Measurements from ENCODE around the gene CLDN5. TPM values are rescaled to one million over a fixed set of nuclear protein-coding genes. Genes with fewer than 3 reads are reported as not detected.
"Not testable (repeated sequence)": the region's sequence is repeated elsewhere in the genome, so short reads cannot be mapped to it uniquely, and the experiment has no call there.

Gene CLDN5
- total RNA-seq, 1 donor from 2014 or later, result 3.8 TPM

DNA sequence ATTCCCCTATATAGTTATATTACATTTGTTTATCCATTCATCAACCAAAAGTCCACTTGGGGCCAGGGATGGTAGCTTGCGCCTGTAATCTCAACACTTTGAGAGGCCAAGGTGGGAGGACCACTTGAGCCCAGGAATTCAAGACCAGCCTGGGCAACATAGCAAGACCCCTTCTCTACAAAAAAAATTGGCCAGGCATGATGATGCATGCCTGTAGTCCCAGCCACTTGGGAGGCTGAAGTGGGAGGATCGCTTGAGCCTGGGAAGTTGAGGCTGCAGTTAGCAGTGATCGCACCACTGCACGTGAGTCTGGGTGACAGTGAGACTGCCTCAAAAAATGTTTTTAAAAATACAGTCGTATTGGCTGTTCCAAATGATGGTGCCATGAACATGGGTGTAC is 24.2 kb upstream of the CLDN5 start:
- intact Hi-C loops (cut with micrococcal nuclease), result not testable (repeated sequence)

DNA sequence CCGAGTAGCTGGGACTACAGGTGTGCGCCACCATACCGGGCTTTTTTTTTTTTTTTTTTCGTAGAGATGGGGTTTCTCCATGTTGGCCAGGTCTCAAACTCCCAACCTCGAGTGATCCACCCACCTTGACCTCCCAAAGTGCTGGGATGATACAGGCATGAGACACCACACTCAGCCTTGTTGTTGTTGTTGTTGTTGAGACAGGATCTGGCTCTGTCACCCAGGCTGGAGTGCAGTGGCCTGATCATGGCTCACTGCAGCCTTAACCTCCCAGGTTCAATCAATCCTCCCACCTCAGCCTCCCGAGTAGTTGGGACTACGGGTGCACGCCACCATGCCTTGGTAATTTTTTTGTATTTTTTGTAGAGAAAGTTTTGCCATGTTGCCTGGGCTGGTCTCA is 23.4 kb upstream of the CLDN5 start:
- intact Hi-C loops (cut with micrococcal nuclease), result no loop called here

DNA sequence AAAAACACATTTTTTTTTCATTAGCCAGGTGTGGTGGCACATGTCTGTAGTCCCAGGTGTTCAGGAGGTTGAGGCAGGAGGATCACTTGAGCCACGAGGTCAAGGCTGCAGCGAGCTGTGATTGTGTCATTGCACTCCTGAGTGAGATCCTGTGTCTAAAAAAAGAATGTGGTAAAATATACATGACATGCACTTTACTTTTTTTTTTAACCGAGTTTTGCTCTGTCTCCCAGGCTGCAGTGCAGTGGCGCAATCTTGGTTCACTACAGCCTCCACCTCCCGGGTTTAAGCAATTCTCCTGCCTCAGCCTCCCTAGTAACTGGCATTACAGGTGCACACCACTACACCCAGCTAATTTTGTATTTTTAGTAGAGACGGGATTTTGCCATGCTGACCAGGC is 22.5 kb upstream of the CLDN5 start:
- intact Hi-C loops (cut with micrococcal nuclease), result no loop called here

DNA sequence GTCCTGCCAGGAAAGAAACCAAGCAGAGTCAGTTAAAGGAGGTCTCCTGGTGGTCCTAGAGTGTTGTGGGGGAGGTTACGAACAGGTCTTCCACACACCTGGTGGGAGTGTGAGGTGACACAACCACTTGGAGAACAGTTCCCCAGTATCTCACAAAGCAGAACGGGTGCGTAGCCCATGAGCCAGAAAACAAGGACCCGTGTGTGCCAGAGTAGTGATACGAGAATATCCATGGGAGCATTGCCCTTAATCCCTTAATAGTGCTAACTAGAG is 21.7 kb upstream of the CLDN5 start:
- intact Hi-C loops (cut with micrococcal nuclease), result no loop called here

DNA sequence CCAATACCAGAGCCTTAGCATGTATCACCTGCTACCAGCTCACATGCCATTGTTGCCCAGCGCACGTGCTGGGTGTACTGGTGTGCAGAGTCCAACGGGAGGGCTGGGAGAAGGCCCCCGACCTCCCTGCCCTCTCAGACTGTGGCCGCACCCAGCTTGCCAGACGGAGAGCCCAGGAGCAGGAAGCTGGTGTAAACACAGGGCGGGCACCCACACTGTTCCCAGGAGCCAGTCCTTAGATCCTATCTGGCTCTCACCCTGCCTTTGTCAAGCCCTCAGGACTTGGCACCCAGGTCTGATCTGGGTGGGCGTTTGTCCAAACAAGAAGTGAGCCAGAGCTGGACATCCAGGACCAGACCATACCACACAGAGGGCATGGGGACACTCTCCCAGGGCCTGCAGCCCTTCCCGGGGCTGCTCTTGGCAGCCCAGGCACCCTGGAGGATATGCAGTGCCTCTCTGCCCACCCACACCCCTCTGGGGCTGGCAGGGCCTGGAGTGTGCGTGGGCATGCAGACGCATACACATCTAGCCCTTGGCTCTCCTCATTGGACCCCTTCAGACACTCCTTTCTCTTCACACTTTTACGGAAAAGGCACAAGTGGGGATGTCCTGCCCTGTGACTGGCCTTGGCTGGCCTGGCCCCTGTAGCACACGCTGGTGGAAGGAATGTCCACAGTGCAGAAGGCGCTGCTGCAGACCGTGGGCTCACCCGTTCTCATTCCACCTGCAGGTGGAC is 19.9 kb upstream of the CLDN5 start:
- intact Hi-C loops (cut with micrococcal nuclease), result no loop called here

DNA sequence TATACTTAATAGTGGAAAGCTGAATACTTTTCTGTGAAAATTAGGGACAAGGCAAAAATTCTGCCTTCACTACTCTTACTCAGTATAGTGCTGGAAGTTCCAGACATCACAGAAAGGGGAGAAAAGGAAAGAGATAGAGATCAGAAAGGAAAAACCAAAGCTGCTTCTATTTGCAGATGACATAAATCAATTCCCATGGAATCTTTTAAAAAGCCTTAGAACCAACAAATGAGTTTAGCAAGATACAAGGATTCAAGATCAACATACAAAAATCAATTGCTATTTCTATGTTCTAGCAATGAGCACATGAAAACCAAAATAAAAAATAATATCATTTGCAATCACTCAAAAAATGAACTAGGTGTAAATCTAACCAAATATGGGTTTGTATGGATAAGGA is 16.2 kb upstream of the CLDN5 start:
- intact Hi-C loops (cut with micrococcal nuclease), result no loop called here

DNA sequence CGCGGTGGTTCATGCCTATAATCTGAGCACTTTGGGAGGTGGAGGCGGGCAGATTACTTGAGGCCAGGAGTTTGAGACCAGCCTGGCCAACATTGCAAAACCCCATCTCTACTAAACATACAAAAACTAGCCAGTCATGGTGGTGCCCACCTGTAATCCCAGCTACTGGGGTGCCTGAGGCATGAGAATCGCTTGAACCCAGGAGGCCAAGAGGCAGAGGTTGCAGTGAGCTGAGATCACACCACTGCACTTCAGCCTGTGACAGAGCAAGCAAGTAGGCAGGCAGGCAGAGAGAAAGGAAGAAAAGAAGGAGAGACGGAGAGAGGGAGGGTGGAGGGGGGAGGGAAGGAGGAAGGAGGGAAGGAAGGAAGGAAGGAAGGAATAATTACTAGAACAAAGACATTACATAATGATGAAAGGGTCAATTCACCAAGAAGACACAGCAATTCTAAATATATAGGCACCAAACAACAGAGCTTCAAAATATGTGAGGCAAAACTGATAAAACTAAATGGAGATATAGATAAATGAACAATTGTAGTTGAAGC is 13.8 kb upstream of the CLDN5 start:
- intact Hi-C loops (cut with micrococcal nuclease), result no loop called here

DNA sequence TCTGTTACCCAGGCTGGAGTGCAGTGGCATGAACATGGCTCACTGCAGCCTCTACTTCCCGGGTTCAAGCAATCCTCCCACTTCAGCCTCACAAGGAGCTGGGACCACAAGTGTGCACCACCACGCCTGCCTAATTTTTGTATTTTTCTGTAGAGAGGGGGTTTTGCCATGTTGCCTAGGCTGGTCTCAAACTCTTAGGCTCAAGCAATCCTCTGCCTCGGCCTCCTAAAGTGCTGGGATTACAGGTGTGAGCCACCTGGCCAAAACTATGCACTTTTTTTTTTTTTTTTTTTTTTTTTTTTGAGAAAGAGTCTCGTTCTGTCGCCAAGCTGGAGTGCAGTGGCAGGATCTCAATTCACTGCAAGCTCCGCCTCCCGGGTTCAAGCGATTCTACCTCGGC is 12.4 kb upstream of the CLDN5 start:
- intact Hi-C loops (cut with micrococcal nuclease), result no loop called here

DNA sequence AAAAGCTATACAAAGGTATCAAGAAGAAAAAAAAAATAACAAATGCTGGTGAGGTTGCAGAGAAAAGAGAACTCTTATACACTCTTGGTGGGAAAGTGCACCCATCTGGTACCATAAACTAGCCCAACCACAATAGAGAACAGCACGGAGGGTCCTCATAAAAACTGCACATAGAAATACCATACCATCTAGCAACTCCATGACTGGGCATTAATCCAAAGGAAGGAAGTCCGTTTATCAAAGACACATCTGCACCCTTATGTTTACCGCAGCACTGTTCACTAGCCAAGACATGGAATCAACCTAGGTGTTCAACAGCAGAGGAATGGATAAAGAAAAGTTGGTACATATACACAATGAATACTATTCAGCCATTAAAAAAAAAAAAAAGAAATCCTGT is 10.8 kb upstream of the CLDN5 start:
- intact Hi-C loops (cut with micrococcal nuclease), result no loop called here

DNA sequence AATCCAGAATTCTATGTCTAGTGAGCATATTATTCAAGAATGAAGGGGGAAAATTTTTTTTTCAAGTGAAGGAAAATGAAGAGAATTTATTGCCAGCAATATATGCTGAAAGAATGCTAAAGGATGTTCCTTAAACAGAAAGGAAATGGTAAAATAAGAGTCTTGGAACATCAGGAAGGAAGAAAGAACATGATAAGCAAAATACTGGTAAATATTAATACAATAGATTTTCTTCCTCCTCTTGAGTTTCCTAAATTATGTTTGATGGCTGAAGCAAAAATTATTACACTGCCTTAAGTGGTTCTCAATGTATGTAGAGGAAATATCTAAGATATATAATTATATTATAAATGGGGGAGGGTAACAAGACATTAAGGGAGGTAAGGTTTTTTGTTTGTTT is 9.6 kb upstream of the CLDN5 start:
- intact Hi-C loops (cut with micrococcal nuclease), result no loop called here

DNA sequence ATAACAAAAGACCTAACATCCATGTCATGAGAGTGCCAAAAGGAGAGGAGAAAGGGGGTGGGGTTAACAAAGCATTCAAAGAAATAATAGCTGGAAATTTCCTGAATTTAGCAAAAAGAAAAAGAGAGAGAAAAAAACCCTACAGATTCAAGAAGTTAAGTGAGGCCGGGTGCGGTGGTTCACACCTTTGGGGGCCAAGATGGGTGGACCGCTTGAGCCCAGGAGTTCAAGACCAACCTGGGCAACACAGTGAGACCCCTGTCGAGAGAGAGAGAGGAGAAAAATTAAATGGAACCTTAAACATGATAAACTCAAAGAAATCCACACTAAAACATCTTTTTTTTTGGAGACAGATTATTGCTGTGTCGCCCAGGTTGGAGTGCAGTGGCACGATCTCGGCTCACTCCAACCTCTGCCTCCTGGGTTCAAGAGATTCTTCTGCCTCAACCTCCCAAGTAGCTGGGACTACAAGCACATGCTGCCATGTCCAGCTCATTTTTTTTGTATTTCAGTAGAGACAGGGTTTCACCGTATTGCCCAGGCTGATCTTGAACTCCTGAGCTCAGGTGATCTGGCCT is 8.9 kb upstream of the CLDN5 start:
- intact Hi-C loops (cut with micrococcal nuclease), result no loop called here

DNA sequence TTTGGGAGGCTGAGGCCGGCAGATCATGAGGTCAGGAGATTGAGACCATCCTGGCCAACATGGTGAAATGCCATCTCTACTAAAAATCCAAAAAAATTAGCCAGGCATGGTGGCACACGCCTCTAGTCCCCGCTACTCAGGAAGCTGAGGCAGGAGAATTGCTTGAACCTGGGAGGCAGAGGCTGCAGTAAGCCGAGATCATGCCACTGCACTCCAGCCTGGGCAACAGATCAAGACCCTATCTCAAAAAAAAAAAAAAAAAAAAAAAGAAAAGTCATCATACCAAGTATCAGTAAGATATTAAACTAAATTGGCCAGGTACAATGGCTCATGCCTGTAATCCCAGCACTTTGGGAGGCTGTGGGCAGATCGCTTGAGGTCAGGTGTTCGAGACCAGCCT is 7.1 kb upstream of the CLDN5 start:
- intact Hi-C loops (cut with micrococcal nuclease), result not testable (repeated sequence)

DNA sequence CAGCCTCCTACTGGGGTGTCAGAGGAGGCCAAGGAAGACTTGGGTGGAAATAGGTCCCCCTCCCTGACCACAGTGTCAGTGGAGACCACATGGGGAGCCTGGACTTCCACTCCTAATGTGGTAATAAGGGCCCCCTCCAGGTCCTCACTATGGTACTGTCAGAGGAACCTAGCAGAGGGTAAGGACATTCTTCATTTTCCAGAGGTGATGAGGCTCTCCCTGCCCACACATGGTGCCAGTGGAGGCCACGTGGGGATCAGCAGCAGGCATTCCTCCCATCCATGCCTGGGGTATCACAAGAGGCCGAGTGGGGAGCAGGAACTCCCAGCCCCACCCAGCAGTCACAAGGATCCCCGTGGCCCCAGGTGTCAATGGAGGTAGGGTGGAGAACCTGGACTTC is 6.5 kb upstream of the CLDN5 start:
- intact Hi-C loops (cut with micrococcal nuclease), result no loop called here

DNA sequence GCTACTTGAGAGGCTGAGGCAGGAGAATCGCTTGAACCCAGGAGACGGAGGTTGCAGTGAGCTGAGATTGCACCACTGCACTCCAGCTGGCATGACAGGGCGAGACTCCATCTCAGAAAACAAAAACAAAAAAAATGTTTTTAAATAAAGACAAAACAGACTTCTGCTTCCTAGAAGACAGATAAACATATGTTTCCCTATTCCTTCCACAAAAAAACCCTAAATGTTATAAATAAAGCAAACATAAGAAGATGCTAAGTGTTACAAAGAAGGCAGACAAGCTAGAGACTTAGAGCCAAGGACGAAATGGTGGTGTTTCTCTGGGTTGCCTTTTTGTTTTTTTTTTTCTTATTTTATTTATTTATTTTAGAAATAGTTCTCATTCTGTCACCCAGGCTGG is 5.6 kb upstream of the CLDN5 start:
- intact Hi-C loops (cut with micrococcal nuclease), result no loop called here

DNA sequence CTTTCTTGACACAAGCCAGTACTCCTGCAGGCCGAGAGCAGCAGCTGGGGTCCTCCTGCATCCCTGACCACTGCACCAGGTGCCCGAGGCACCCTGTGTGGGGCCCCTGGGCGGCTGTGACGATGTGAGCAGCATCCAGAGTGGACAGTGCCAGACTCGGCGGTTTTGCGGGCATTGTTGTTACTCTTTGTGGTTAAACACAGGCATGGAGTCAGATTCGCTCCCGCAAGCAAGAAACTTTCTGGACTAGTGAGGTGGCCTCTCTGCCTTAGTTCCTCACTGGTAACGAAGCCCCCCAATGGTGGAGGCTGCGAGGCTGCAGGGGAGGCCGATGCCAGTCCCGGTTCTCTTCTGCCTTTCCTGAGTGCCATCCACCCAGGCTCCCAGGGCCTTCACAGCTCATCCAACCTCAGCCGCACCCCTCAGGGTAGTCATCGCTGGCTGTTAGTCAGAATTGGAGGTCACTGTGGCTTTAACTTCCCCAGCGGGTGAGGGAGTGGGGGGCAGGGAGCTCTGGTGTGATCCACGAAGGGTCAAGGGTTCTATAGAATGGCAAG is 3.7 kb upstream of the CLDN5 start:
- intact Hi-C loops (cut with micrococcal nuclease), result no loop called here

DNA sequence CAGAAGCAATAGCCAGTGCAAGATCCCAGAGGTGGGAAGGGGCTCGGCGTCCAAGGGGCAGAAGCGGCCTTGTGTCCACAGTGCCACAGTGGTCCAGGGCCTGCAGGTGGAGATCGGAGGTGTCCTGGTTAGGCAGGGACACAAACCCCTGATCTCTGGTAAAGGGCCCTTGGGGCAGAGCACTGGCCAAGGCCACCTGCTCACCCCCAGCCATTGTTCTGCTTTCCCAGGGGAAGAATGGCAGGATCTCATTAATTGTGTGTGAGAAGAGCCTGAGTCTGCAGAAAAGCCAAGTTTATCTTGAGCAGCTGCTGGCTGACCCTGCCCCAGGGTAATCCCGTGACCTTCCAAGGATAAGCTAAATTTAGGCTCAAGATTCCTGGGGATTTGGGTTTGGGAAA is 3.1 kb upstream of the CLDN5 start:
- intact Hi-C loops (cut with micrococcal nuclease), result no loop called here

DNA sequence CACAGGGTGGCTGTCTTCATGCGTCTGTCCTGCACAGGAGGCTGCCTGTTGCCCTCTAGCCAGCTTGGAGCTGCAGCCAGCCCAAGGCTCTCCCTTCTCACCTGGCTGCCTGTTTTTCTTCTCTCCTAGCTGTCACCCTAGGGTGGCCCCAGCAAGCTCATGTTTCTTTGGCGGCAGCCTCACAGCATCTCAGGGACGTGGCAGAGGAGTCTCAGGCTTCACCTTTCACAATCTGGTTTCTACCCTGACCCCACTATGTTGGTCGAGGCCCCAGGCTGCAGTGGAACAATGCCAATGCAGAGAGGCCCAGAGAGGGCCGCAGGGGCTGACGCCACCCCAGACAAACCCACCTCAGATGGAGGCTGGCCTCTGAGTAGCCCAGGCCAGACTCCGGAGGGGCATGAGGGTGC is 2.5 kb upstream of the CLDN5 start:
- intact Hi-C loops (cut with micrococcal nuclease), result no loop called here

DNA sequence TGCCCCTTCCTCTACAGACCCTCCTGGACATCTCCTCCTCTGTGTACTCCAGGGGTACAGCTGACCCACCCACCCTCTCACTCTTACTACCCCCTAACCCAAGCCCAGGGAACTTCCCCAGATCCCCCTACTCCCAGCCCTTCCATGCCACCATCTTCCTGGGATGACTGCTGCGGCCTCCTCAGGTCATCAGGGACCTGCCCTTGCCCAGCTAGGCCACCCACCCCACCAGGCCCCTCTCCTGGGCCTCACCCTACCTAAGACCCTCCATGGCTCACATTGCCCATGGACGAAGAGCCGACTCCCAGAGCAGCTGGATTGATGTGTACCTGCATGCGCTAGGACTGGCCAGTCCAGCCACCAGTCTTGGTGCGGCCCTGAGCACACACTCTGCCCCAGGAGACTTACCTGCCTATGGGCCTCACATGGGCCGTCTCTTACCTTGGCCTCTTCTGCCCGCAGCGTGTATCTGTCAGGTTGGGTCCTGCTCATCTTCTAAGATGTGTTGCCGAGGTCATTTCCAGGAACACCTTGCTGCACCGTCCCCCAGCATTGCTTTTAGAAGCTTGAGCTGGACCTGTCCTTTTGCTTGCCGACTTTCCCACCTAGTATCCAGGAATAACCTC is 2.0 kb upstream of the CLDN5 start:
- intact Hi-C loops (cut with micrococcal nuclease), result no loop called here

DNA sequence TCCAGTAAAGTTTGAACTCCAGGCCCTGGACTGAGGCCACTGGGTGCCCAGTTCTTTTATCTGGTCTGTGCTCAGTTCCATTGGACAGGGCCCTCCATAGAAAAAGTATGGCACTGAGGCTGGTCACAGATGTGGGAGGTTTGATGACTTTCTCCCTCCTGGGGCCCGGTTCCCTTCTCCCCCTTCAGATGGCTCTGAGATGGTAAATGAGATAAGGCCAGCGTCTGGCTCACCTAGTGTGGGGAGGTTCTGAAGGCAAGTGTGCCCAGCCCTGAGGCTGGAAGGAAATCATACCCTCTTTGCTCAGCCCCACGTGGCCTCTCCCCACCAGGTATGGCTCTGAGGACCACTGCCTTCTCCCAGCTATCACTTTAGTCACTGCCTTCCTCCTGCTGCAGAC is 1.5 kb upstream of the CLDN5 start:
- intact Hi-C loops (cut with micrococcal nuclease), result no loop called here

DNA sequence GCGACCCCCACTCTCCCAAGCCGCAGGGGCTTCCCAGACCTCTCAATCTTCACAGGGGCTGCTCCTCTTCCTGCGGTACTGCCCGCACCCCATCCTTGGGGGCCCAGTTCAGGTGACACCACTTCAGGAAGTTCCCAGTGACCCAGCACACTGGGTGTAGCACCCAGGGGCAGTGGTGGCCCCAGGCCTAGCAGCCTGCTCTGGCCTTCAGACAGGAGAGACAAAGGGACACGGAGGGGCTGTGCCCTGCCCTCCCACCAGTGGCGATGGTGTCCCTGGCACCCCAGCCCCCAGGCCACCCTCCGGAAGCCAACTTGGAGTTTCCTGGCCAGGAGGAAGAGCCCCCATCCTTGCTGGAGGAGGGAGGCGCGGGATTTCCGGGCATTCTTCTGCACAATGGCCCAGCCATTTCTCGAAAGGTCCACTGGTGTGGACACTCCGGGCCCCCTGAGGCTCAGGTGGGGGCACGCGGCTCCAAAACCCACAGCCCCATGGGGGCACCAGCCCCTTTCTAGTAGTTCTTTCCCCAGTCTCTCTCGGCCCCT is 978 bp upstream of the CLDN5 start:
- intact Hi-C loops (cut with micrococcal nuclease), result no loop called here

DNA sequence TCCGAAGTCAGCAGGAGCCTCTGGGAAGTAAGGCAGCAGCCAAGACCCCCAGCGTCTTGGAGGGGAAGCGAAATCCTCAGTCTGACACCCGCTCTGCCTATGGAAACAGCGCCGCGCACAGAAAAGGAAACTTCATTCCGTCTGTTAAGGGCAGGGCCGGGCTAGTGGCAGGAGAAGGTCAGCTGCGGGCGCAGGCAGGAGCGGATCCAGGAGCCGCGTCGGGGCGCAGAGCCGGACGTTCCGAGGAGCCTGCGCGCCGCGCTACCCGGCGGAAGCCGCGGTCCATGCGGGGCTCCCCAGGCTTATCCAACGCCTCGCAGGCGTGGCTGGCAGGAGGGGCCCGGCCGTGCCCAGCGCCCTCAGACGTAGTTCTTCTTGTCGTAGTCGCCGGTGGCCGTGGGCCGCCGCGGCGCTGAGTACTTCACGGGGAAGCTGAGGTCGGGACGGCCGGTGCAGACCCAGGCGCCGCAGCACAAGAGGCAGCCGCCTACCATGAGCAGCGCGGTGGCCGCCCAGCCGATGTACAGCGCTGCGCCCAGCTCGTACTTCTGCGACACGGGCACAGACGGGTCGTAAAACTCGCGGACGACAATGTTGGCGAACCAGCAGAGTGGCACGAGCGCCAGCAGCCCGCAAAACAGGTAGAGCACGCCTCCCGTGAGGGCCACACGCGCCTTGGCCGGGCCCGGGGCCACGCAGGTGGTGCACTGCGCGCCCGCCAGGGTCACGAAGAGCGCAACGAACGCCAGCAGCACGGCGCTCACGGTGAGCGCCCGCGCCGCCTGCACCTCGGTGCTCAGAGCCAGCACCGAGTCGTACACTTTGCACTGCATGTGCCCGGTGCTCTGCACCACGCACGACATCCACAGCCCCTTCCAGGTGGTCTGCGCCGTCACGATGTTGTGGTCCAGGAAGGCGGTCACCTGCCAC is 705 bp downstream of the CLDN5 start:
- intact Hi-C loops (cut with micrococcal nuclease), result loop anchor here (1.0 to 5.0 kb wide), 2 partner anchors 54 to 107 kb away; no protein-coding TSS in a partner anchor
